ENCODE data around the gene NXPH4.

- TF ChIP-seq EZH2 (IDR thresholded peaks at IDR 0.05; ENCODE audit: borderline replicate concordance, insufficient read depth, low read length, poor library complexity, severe bottlenecking) (no peak), TAF1 (IDR thresholded peaks at IDR 0.05; ENCODE audit: low read depth) (no peak), RAD21 (conservative IDR thresholded peaks at IDR 0.05) (no peak), POLR2AphosphoS5 (IDR thresholded peaks at IDR 0.05) (no peak), EP300 (conservative IDR thresholded peaks at IDR 0.05; ENCODE audit: poor library complexity, severe bottlenecking) (no peak), SMC3 (conservative IDR thresholded peaks at IDR 0.05; ENCODE audit: poor library complexity) (no peak), MXI1 (conservative IDR thresholded peaks at IDR 0.05; ENCODE audit: poor library complexity, severe bottlenecking) (no peak)
- TF ChIP-seq, protein P1, sequence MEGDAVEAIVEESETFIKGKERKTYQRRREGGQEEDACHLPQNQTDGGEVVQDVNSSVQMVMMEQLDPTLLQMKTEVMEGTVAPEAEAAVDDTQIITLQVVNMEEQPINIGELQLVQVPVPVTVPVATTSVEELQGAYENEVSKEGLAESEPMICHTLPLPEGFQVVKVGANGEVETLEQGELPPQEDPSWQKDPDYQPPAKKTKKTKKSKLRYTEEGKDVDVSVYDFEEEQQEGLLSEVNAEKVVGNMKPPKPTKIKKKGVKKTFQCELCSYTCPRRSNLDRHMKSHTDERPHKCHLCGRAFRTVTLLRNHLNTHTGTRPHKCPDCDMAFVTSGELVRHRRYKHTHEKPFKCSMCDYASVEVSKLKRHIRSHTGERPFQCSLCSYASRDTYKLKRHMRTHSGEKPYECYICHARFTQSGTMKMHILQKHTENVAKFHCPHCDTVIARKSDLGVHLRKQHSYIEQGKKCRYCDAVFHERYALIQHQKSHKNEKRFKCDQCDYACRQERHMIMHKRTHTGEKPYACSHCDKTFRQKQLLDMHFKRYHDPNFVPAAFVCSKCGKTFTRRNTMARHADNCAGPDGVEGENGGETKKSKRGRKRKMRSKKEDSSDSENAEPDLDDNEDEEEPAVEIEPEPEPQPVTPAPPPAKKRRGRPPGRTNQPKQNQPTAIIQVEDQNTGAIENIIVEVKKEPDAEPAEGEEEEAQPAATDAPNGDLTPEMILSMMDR (IDR thresholded peaks at IDR 0.05; ENCODE audit: poor library complexity, severe bottlenecking): no peak
- TF ChIP-seq, protein P2, sequence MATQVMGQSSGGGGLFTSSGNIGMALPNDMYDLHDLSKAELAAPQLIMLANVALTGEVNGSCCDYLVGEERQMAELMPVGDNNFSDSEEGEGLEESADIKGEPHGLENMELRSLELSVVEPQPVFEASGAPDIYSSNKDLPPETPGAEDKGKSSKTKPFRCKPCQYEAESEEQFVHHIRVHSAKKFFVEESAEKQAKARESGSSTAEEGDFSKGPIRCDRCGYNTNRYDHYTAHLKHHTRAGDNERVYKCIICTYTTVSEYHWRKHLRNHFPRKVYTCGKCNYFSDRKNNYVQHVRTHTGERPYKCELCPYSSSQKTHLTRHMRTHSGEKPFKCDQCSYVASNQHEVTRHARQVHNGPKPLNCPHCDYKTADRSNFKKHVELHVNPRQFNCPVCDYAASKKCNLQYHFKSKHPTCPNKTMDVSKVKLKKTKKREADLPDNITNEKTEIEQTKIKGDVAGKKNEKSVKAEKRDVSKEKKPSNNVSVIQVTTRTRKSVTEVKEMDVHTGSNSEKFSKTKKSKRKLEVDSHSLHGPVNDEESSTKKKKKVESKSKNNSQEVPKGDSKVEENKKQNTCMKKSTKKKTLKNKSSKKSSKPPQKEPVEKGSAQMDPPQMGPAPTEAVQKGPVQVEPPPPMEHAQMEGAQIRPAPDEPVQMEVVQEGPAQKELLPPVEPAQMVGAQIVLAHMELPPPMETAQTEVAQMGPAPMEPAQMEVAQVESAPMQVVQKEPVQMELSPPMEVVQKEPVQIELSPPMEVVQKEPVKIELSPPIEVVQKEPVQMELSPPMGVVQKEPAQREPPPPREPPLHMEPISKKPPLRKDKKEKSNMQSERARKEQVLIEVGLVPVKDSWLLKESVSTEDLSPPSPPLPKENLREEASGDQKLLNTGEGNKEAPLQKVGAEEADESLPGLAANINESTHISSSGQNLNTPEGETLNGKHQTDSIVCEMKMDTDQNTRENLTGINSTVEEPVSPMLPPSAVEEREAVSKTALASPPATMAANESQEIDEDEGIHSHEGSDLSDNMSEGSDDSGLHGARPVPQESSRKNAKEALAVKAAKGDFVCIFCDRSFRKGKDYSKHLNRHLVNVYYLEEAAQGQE (IDR thresholded peaks at IDR 0.05; ENCODE audit: borderline replicate concordance): no peak
These were observed 12.1 kb upstream of the NXPH4 start for GRCh38 chr12:57204454-57204853.

All from neural cell (in vitro differentiated cells).